NCI-H748 (cell line): ENCODE results near the gene RNFT1.
"Not testable (repeated sequence)": the region's sequence is repeated elsewhere in the genome, so short reads cannot be mapped to it uniquely, and the experiment has no call there.

Experiments used
- DNase-seq: peaks from one replicate; lab custom pipeline; 2025; ENCODE audit not compliant: unreplicated experiment; lab: John Stamatoyannopoulos, UW

RNFT1 gene, protein sequence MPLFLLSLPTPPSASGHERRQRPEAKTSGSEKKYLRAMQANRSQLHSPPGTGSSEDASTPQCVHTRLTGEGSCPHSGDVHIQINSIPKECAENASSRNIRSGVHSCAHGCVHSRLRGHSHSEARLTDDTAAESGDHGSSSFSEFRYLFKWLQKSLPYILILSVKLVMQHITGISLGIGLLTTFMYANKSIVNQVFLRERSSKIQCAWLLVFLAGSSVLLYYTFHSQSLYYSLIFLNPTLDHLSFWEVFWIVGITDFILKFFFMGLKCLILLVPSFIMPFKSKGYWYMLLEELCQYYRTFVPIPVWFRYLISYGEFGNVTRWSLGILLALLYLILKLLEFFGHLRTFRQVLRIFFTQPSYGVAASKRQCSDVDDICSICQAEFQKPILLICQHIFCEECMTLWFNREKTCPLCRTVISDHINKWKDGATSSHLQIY

DNA sequence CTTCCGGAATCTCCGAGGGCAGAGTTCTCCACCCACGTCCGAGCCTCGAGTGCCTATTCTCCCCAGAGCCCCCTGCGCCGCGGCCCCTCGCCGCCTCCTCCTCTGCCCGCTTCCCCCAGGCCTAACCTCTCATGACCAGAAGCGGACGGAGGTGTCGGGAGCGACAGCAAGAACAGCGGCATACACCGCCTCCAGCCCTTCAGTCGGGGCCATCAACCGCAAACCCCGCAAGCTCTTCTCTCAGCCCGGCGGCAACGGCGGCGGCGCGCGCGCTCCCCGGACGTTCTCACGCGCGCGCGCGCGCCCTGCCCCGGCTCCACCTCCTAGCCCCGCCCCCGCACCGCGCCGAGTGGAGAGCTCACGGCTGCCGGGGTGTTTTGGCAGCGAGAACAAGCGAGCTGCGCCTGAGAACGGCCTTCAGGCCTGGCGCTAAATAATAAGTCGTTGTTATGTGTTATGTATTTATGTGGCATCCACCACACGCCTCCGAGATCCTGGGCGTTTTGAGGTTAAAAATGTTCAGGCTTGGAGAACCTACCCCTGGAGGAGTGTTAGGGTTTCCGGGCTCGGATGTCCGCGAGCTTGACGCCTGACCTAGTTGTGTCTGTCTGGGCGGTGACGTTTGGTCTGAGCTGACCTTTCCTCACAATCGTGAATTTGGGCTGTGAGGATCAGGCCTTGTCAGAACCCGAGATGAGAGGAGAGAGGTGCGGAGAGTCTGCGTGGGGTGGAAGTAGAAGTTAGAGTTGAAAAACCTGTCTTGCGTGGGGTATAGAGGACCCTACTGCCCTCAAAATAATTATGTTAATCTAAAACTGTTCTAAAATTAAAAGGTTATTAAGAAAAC lies at the start of gene RNFT1:
Gene RNFT1, minus strand, starts transcription at position 259 of the 847 bp plus-strand sequence. Its CDS starts 77 bp downstream, at position 182.
- peak; percentile 85 for DNase-seq

DNA sequence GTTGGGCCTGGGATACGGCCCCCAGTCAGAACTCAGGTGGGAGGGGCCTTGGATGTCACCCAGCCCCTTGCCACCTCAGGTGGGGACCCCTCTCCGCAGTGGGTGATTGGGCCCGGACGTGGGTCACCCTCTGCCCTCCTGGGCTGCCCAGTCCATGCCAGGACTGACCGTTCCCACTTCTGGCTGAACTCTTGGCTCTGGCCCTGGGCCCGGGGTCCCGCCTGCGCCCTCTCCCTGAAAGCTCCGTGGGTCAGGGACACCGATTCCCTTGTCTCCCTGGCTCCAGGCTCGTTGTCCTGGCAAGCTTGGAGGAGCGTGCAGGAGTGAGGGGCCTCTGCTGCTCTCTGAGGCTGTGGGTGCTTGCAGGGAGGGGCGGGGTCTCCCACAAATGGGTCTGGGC lies 44.8 kb upstream of the RNFT1 start:
- not testable (repeated sequence) for DNase-seq

DNA sequence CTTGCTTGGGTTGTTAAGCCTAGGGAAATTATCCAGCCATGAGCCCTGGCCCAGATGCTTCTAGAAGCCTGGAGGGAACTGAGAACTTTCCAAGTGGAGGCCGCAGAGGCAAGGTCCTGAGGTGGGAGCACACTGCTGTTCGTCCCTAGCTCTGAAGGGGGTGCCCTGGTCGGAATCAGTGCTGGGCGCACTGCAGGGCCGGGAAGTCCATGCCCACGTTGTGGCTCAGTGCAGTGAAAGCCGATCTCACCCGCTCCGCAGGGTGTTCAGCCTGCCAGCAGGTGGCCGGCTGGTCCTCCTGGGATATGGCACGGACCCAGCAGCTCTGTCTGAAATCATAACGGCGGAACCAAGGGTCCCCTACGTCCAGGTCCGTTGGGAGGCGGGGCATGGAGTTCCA lies 43.8 kb upstream of the RNFT1 start:
- not testable (repeated sequence) for DNase-seq

DNA sequence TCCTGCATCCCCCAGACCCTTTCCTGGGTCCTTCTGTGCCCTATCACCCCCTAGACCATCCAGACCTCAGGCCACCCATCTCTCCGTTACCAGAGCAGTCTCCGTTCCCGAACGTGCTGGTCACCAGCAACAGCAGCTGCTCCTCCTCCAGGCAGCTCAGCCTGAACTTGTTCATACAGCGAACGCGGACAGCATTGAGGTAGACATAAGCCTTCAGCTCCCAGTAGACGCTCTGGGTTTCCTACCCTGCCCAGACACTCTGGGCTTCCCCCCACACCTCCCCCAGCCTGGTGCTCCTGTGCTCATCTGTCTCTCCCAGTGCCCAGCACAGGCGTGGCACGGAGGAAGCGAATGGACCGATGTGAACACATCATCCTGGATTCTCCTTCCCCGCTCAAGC lies 41.6 kb upstream of the RNFT1 start:
- DNase-seq: no peak

DNA sequence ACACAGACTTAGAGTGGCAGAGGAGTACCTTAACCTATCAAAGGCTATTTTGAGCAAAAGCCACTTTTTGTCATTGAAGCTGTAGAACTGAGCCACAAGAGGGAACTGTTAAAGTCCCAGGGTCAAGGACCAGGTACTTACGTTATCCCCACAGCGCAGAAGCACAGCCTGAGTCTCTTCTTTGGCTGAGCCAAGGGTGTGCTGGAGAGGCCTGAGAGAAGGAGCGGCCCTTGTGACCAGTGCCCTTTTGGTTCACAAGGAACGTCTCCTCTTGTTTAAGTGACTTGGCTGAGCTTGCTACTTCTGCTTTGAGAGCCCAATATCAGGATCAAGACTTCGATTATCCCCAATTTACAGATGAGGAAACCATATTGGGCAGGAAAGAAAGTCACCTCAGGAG lies 40.0 kb upstream of the RNFT1 start:
- DNase-seq: not testable (repeated sequence)

DNA sequence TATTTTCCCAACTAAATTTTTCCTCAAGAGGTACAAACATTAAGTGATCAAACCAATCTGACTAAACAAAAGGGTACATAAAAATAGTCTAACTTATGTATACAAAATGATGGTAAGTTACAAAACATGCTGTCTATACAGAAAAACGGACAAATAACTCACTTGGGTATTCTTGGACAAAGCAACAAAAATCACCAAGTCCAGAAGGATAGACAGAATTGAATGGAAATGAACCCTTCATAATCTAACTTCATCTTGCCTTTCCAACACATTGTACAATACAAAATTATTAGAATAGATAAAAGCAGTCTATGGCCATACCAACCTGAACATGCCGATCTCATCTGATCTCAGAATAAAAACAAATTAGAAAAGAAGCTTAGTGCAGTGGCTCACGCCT lies 37.9 kb upstream of the RNFT1 start:
- not testable (repeated sequence) for DNase-seq

DNA sequence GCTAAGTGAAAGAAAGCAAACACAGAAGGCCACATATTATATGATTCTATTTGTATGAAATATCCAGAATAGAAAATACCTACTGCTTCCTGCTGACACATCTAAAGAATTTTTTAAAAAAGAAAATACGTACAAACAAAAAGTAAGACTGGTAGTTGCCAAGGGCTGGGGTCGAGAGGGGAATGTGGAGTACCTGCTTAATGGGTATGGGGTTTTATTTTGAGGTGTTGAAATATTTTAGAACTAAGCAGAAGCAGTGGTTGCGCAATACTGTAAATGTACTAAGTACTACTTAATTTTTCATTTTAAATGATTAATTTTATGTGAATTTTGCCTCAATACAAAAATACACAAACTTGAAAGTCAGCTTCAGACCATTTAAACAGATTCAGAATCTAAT lies 32.1 kb upstream of the RNFT1 start:
- DNase-seq: not testable (repeated sequence)

DNA sequence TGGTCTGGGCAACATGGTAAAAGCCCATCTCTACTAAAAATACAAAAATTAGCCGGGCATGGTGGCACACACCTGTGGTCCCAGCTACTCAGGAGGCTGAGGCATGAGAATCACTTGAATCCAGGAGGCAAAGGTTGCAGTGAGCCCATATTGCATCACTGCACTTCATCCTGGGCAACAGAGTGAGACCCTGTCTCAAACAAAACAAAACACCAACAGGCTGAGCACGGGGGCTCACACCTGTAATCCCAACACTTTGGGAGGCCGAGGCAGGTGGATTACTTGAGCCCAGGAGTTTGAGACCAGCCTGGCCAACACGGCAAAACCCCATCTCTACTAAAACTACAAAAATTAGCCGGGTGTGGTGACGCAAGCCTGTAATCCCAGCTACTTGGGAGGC lies 10.6 kb upstream of the RNFT1 start:
- DNase-seq: not testable (repeated sequence)

DNA sequence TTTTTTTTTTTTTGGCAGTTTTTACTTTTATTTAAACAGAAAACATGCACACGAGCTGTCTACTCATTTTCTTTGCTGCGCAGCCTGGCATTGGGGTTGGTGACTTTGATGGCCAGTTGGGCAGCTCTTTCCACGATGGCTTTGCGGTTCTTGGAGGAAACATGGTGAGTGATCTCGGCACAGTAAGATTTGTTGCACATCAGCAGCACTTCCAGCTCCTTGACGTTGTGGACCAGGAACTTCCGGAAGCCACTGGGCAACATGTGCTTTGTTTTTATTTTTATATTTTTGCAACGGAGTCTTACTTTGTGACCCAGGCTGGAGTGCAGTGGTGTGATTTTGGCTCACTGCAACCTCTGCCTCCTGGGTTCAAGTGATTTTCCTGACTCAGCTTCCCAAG lies 8.9 kb upstream of the RNFT1 start:
- DNase-seq: not testable (repeated sequence)

DNA sequence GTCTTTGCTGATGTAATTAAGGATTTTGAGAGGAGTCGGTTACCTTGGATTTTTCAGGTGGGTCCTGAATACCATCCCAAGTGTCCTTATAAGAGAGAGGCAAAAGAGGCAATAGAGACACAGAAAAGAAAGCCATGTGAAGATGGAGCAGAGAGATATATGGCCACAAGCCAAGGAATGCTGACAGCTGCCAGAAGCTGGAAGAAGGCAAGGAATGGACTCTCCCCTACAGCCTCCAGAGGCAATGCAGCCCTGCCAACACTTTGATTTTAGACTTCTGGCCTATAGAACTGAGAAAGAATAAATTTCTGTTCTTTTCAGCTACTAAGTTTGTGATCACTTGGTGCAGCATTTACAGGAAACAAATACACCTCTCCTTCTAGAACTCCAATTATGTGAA lies 8.2 kb upstream of the RNFT1 start:
- DNase-seq: no peak

DNA sequence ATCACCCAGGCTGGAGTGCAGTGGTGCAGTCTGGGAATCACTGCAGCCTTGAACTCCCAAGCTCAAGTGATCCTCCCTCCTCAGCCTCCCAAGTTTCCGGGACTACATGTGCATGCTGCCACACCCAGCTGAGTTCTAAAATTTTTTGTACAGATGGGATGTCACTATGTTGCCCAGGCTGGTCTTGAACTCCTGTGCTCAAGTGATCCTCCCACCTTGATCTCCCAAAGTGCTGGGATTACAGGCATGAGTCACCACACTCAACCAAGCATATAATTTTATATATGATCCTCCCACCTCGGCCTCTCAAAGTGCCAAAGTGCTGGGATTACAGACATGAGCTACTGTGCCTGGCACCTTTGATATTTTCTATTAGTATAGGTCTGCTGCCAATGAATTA lies 7.2 kb upstream of the RNFT1 start:
- DNase-seq: not testable (repeated sequence)

DNA sequence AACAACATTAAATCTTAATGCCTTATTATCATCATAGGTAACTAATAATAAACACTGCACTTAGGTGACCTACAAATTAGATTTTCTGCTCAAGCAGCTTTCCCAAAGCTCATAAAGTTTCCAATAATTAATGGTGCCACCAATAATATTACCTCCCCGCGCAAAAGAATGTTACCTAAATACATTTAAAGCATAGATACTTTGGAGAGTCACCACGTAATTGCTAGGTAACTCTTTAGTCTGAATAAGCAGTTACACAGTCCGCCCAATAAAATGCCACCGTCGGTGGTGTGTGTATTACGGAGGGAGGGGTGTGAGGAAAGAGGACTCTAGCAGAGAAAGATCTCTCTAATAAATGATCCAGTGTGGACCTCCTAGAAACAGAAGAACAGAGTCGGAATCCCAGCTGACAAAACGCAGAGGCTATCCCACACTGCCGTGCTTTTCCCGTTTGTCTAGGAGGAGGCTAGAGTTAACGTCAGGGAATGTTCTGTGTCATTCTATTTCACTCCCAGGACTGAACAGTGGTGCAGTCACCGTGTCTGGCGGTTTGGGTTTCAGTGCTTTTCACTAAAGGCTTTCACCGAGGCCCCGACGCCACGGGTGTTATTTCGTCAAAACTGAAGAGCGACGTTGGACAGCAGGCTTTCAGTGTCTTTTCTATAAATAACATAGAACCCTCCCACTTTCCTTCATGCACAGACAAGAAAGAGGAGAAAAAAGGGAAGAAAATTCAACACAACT lies 630 bp downstream of the RNFT1 start:
- peak; percentile 66 for DNase-seq

DNA sequence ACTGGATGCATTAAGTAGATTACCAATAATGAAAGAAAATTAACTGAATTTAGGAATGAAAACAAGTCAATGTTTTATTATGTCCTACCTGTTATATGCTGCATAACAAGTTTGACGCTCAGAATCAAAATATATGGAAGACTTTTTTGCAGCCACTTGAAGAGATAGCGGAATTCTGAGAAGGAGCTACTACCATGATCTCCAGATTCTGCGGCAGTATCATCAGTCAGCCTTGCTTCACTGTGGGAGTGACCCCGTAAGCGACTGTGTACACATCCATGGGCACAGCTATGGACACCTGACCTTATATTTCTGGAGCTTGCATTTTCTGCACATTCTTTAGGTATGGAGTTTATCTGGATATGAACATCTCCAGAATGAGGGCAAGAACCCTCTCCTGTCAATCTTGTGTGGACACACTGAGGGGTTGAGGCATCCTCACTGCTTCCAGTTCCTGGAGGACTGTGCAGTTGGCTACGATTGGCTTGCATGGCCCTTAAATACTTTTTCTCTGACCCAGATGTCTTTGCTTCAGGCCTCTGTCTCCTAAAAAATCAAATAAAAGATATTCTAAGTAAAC lies 1.7 kb downstream of the RNFT1 start:
- no peak for DNase-seq

DNA sequence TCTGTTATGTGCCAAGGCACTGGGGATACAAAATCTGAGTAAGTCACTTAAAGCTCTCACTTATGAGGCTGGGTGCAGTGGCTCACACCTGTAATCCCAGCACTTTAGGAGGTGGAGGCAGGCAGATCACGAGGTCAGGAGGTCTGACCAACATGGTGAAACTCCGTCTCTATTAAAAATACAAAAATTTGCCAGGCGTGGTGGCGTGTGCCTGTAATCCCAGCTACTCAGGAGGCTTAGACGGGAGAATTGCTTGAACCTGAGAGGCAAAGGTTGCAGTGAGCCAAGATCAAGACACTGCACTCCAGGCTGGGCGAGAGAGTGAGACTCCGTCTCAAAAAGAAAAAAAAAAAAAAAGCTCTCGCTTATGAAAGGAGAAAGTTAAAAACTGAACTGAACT lies 5.0 kb downstream of the RNFT1 start:
- DNase-seq: not testable (repeated sequence)

DNA sequence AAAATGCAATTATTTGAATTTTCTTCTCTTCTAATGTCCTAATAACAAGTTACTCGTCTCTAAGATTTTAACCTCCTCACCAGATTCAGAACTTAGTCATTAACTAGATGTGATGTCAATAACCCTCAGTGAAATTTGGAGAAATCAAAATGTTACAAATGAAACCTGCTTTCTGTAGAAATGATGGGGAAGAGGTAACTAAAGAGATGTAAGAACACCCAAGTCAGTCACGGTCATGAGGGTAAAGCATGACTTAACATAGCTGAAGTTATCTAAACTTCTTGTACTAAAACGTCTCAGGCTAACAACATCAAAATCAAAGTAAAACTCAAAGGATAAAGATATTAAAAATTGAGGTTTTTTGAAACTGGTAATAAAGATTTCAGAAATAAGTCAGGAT lies 9.7 kb downstream of the RNFT1 start:
- DNase-seq: no peak

DNA sequence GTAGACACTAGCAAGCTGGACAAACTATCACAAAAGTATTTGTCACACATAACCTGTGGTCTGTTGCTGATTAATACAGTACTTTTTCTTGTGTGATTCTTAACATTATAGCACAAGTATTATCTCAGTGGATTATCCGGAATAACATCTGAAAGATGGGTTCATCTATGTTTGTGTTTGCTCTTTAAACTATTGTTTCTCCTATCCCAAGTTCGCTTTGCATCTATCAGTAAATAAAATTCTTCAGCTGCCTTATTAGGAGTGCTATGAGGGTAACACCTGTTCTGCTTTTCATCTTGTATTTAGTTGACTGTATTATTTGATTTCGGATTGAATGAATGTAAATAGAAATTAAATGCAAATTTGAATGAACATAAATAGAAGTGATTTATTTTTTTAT lies 14.5 kb downstream of the RNFT1 start:
- no peak for DNase-seq

DNA sequence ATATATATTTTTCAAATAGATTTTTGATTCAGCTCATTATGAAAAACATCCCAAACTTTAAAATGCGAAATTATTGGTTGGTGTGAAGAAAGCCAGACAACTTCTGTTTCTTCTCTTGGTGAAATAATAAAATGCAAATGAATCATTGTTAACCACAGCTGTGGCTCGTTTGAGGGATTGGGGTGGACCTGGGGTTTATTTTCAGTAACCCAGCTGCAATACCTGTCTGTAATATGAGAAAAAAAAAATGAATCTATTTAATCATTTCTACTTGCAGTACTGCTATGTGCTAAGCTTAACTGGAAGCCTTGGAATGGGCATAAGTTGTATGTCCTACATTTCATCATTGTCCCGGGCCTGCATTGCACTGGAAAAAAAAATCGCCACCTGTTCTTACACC lies 17.2 kb downstream of the RNFT1 start:
- DNase-seq: not testable (repeated sequence)

DNA sequence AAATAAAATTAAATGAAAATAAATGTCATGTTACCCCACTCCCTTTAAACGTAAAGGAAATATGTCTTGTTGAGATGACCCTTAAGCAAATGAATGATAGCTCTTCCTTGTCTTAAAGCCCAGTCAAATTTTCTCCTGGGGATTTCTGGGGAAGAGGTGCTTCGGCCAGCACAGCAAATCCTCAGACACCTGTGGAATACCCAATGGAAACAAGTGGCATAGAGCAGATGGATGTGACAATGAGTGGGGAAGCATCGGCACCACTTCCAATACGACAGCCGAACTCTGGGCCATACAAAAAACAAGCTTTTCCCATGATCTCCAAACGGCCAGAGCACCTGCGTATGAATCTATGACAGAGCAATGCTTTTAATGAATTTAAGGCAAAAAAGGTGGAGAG lies 18.1 kb downstream of the RNFT1 start:
- not testable (repeated sequence) for DNase-seq

DNA sequence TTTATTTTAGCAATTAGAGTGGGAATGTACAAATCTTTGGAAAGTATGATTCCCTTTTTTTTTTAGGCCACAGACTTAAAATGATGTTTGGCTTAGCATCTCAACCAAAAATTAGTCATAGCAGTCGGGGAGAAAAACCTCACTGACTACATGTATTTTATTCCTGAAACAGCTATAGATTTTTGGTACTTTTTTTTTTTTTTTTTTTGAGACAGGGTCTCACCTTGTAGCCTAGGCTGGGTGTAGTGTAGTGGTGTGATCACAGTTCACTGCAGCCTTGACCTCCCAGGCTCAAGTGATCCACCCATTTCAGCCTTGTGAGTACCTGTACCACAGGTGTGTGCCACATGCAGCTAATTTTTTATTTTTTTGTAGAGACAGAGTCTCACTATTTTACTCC lies 23.4 kb downstream of the RNFT1 start:
- no peak for DNase-seq

DNA sequence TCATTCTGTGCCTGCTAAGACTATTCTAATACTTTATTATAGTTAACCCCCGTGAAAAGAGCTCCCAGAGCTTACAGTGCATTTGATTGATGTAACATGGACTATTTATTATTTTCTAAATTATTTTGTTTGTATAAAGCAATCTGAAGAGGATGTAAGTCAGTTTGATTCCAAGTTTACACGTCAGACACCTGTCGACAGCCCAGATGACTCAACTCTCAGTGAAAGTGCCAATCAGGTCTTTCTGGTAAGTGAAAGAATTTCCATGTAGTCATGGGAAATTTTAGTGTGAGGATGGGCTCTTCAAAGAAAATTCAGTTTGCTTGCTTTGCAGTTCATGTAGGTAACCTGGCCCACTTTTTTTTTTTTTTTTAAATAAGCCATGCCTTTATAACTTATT lies 23.8 kb downstream of the RNFT1 start:
- DNase-seq: not testable (repeated sequence)

DNA sequence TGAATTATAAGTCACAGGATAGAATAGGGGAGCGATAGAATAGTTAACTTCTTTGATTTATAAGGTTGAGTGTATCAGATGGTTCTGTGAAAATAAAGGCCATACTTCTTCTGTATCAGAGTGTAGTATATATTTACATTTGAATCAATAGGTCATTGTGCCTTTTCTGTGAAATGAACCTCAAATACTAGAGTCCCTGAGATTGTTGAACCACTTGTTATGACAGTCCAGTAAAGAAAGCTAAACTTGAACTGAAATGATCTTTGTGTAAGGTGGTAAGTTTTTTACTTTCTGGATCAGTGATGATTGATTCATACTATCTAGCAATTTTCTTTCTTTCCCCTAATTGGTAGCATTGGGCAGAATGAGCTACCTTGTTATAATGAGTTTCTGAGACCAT lies 31.2 kb downstream of the RNFT1 start:
- not testable (repeated sequence) for DNase-seq
